ENCODE measurements around the gene HBS1L.

GRCh38 chr6:135092724-135093123, 38.1 kb upstream of the HBS1L start:
- TF ChIP-seq EZH2 (IDR thresholded peaks at IDR 0.05; ENCODE audit: borderline replicate concordance, low read length) (no peak), CTCF (conservative IDR thresholded peaks at IDR 0.05 in 1 of 2, IDR thresholded peaks at IDR 0.05 in 1 of 2; ENCODE audit: extremely low read depth in 1 of 2, insufficient read depth in 1 of 2, low read depth in 1 of 2, low read length in 2 of 2) (no peak)
